Adrenal gland (tissue), 19 donors: ENCODE results near the gene PGM3. TPM values are rescaled to one million over a fixed set of nuclear protein-coding genes. Genes with fewer than 3 reads are reported as not detected.

Source experiments
- DNase-seq, 7 donors: peaks; one replicate each; pipeline ENCODE4 v3.0.0-alpha.2; 2019 to 2020
- H3K27ac ChIP-seq, 5 donors: fragments of 200-600 bp; sonication (generic) in 4 of 5; 1 replicate in 3 of 5; 2 replicates in 2 of 5; pipeline versions ENCODE4 v1.5.1 to v1.8.0; 2016 to 2020; ENCODE audit warnings: mild to moderate bottlenecking in 1 of 5
- H3K27me3 ChIP-seq: fragments of 200-600 bp; 2 replicates; pipeline ENCODE4 v1.8.0; 2021
- H3K36me3 ChIP-seq, 2 donors: fragments of 200-600 bp; replicated peaks in 1 of 2; 1 replicate in 1 of 2; 2 replicates in 1 of 2; pipeline versions ENCODE4 v1.5.1 to v1.8.0; 2018 to 2022
- H3K4me1 ChIP-seq, 2 donors: fragments of 200-600 bp; replicated peaks in 1 of 2; 1 replicate in 1 of 2; 2 replicates in 1 of 2; pipeline versions ENCODE4 v1.5.1 to v1.8.0; 2018 to 2021
- H3K4me3 ChIP-seq, 4 donors: fragments of 200-600 bp; sonication (generic) in 3 of 4; one replicate each; pipeline ENCODE4 v1.5.1; 2016 to 2018
- H3K9me3 ChIP-seq, 3 donors: fragments of 200-600 bp; sonication (generic) in 1 of 3; replicated peaks in 1 of 3; 1 replicate in 2 of 3; 2 replicates in 1 of 3; pipeline versions ENCODE4 v1.5.1 to v1.8.0; 2016 to 2021
- POLR2A ChIP-seq, 2 donors: fragments of 450-650 bp; IDR thresholded peaks; one replicate each; pipeline ENCODE4 v1.6.1; 2017; ENCODE audit warnings: antibody characterized with exemption in 2 of 2, mild to moderate bottlenecking in 2 of 2, moderate library complexity in 1 of 2
- WGBS, 4 donors: extraction: QIAGEN DNeasy Blood & Tissue Kit in 2 of 4; methylation state at CpG; one replicate each; pipeline versions ENCODE4 v1.1.5 to v1.1.7; 2013 to 2017; 5-methylcytosine and 5-hydroxymethylcytosine counted together
- intact Hi-C, 2 donors: fragments of 100-400 bp; cut with DNase I; formaldehyde crosslinking; loops; one replicate each; pipeline versions ENCODE4 v1.14.1 to v1.15.0; 2022 to 2023
- long read RNA-seq, 10 donors: library from polyadenylated mRNA in 3 of 10; unstranded in 2 of 10; stranded (forward) in 1 of 10; transcript quantifications; one replicate each; pipeline ENCODE4 v2.0.0 and lab custom pipeline, GENCODE V29; 2021 to 2026
- polyA plus RNA-seq, 3 donors: library from polyadenylated mRNA; stranded (reverse); fragments of 200-250 nt in 2 of 3; fragments of 350-450 nt in 1 of 3; fragmentation: Illumina TruSeq in 1 of 3; extraction: RNeasy Lipid Tissue Mini Kit (QIAGEN cat#74804) in 1 of 3; gene quantifications; one replicate each; pipeline ENCODE4 v1.2.3, GENCODE V29; 2013 to 2014
- total RNA-seq, 9 donors: library from RNA; depleted of rRNA in 4 of 9; stranded (reverse); fragments of >200 nt in 4 of 9; fragments of 120-200 nt in 1 of 9; fragmentation: NEBNext Ultra II Directional in 1 of 9; extraction: Animal tissue kit (Norgen Biotek cat#: 25700) in 1 of 9; gene quantifications; one replicate each; pipeline versions ENCODE4 v1.1.0 to v1.2.4, GENCODE V29; 2013 to 2023
- TF ChIP-seq, protein P1 (sequence below), 6 experiments: fragments of 450-650 bp in 4 of 6; fragments of 200-600 bp in 2 of 6; sonication (generic) in 1 of 6; IDR thresholded peaks; 1 replicate in 5 of 6; 2 replicates in 1 of 6; pipeline versions ENCODE4 v1.5.1 to v1.8.0; 2016 to 2021; ENCODE audit warnings: antibody characterized with exemption in 6 of 6, mild to moderate bottlenecking in 2 of 6, moderate library complexity in 1 of 6
- donor health status: healthy with polysubstance abuse.
- donor health status: Bipolar disorder and iron deficiency.
- donor health status: DM: yes; HTN: yes; CAD: no.
- donor health status: DM: no; HTN: no; CAD: no.
- donor health status: DM: no; HTN: no; CAD: no.
- donor health status: DM: yes; HTN: yes; CAD: no.

The PGM3 gene, protein sequence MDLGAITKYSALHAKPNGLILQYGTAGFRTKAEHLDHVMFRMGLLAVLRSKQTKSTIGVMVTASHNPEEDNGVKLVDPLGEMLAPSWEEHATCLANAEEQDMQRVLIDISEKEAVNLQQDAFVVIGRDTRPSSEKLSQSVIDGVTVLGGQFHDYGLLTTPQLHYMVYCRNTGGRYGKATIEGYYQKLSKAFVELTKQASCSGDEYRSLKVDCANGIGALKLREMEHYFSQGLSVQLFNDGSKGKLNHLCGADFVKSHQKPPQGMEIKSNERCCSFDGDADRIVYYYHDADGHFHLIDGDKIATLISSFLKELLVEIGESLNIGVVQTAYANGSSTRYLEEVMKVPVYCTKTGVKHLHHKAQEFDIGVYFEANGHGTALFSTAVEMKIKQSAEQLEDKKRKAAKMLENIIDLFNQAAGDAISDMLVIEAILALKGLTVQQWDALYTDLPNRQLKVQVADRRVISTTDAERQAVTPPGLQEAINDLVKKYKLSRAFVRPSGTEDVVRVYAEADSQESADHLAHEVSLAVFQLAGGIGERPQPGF
- total RNA-seq (100 to 1,000 TPM in 1 of 9 donors, 10 to 100 TPM in 8; 19.7 to 124 (median 43.0) TPM), polyA plus RNA-seq (10 to 100 TPM; 14.7 to 78.5 (median 15.3) TPM)
- long read RNA-seq, donor 1, full-length matches to known transcripts = 12 of 12 reads
- long read RNA-seq, donor 1, partial matches to known transcripts = 0 of 12 reads
- long read RNA-seq, donor 1, other reads (novel, unspliced or antisense) = 0 of 12 reads
- long read RNA-seq, donor 2, full-length matches to known transcripts = 5 of 11 reads
- long read RNA-seq, donor 2, partial matches to known transcripts = 0 of 11 reads
- long read RNA-seq, donor 2, other reads (novel, unspliced or antisense) = 6 of 11 reads
- long read RNA-seq, donor 3, full-length matches to known transcripts = 6 of 6 reads
- long read RNA-seq, donor 3, partial matches to known transcripts = 0 of 6 reads
- long read RNA-seq, donor 3, other reads (novel, unspliced or antisense) = 0 of 6 reads
- long read RNA-seq, donor 4, full-length matches to known transcripts = 22 of 29 reads
- long read RNA-seq, donor 4, partial matches to known transcripts = 5 of 29 reads
- long read RNA-seq, donor 4, other reads (novel, unspliced or antisense) = 2 of 29 reads
- long read RNA-seq, donor 5, full-length matches to known transcripts = 37 of 60 reads
- long read RNA-seq, donor 5, partial matches to known transcripts = 6 of 60 reads
- long read RNA-seq, donor 5, other reads (novel, unspliced or antisense) = 17 of 60 reads
- long read RNA-seq, donor 6, full-length matches to known transcripts = 6 of 9 reads
- long read RNA-seq, donor 6, partial matches to known transcripts = 1 of 9 reads
- long read RNA-seq, donor 6, other reads (novel, unspliced or antisense) = 2 of 9 reads
- long read RNA-seq, donor 7, full-length matches to known transcripts = 2 of 11 reads
- long read RNA-seq, donor 7, partial matches to known transcripts = 9 of 11 reads
- long read RNA-seq, donor 7, other reads (novel, unspliced or antisense) = 0 of 11 reads
- long read RNA-seq, donor 8, full-length matches to known transcripts = 15 of 15 reads
- long read RNA-seq, donor 8, partial matches to known transcripts = 0 of 15 reads
- long read RNA-seq, donor 8, other reads (novel, unspliced or antisense) = 0 of 15 reads
- long read RNA-seq, donor 9, full-length matches to known transcripts = 6 of 6 reads
- long read RNA-seq, donor 9, partial matches to known transcripts = 0 of 6 reads
- long read RNA-seq, donor 9, other reads (novel, unspliced or antisense) = 0 of 6 reads
- long read RNA-seq, donor 10, full-length matches to known transcripts = 9 of 15 reads
- long read RNA-seq, donor 10, partial matches to known transcripts = 6 of 15 reads
- long read RNA-seq, donor 10, other reads (novel, unspliced or antisense) = 0 of 15 reads

DNA sequence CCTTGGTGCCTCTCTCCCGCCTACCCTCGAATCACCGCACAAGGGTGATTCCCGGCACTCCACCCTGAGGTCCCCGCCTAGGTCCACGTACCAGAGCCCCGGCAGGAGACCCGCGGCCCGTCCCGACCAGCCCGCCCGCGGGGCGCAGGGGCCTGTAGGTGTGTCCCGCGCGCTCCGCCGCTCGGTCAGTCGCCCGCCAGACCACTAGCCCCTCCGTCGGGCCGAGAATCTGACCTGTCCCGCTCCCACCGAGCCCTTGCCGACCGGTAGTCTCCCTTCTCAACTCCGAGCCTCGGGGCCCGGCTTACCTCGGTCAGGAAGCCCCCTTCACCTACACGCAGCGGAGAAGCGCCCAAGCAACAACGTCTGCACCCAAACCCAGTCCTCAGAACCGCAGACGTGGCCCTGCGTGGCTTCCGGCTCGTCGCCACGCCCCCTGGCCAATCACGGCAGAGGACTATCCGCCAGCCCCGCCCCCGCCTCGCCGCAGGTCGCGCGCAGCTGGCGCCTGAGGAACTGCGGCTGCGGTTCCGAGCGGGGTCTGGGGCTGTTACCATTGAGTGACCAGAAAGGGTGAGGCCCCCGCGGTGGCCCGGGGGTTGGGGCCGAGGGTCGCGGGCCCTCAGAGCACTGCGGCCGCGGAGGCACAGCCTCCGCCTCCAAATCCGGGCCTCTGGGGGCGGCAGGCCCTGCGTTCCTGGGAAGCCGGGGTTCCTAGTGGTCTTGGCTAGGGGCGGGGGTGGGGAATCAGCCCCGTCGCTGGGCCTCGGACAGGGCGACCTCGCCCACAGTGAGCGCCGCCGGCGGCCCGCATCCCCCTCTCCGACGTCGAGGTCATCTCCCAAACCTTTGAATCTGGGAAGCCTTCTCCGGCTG is at the start of gene PGM3, which contains the start of gene RWDD2A:
Gene PGM3 (minus strand): TSS at position 395 of the 876 bp plus-strand sequence. CDS start 2,253 bp downstream, outside the sequence.
Gene RWDD2A (plus strand): TSS at position 487 of the 876 bp plus-strand sequence. CDS start 1,095 bp downstream, outside the sequence.
- TF ChIP-seq POLR2A (IDR thresholded peaks at IDR 0.05) = peak; percentile 89 to 95
- TF ChIP-seq, protein P1, sequence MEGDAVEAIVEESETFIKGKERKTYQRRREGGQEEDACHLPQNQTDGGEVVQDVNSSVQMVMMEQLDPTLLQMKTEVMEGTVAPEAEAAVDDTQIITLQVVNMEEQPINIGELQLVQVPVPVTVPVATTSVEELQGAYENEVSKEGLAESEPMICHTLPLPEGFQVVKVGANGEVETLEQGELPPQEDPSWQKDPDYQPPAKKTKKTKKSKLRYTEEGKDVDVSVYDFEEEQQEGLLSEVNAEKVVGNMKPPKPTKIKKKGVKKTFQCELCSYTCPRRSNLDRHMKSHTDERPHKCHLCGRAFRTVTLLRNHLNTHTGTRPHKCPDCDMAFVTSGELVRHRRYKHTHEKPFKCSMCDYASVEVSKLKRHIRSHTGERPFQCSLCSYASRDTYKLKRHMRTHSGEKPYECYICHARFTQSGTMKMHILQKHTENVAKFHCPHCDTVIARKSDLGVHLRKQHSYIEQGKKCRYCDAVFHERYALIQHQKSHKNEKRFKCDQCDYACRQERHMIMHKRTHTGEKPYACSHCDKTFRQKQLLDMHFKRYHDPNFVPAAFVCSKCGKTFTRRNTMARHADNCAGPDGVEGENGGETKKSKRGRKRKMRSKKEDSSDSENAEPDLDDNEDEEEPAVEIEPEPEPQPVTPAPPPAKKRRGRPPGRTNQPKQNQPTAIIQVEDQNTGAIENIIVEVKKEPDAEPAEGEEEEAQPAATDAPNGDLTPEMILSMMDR (IDR thresholded peaks at IDR 0.05) = no peak
- 0% methylated on average over 13 to 88 of the region's 88 CpGs for WGBS, 4 donors
- peak; percentile 89 to 95 (median 92) for DNase-seq
- Histone ChIP-seq H3K27me3 (no peaks in the 10 kb centered on the region), H3K9me3 (no peaks in the 10 kb centered on the region), H3K36me3 (peaks cover 0 to 5% of the 10 kb centered on the region in 2 donors), H3K27ac (peak within 1 kb of the TSS; percentile 82 to 92 (median 89)), H3K4me3 (peak within 1 kb of the TSS; percentile 70 to 93 (median 82)), H3K4me1 (peaks cover 0 to 44% of the 10 kb centered on the region in 2 donors)
- intact Hi-C loops = no loop called here

DNA sequence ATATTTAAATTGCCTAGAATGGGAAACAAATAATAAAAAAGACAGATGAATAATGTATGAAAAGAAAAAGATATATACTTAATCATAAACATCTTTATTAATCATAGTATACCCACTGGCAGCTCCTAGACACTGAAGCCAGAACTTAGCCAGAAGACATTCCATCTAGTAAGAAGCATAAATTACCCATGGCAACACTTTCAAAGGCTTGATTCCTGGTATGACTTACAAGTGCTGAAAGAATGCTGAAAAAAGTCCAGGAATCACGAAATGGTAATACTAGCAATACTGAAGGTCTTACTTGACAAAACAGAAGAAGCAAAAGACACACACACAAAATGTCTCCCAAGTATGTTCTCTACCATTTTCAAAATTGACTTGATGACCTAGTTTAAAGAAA is 38.1 kb upstream of the PGM3 start:
- Histone ChIP-seq H3K4me1 (peaks cover 0 to 5% of the 10 kb centered on the region in 2 donors), H3K4me3 (no peak overlapping the region), H3K9me3 (no peaks in the 10 kb centered on the region), H3K27ac (no peak overlapping the region), H3K27me3 (no peaks in the 10 kb centered on the region), H3K36me3 (peaks cover 0 to 7% of the 10 kb centered on the region in 2 donors)
- no peak for DNase-seq
- intact Hi-C loops = no loop called here
- no peak for TF ChIP-seq POLR2A (IDR thresholded peaks at IDR 0.05)
- TF ChIP-seq, protein P1 (IDR thresholded peaks at IDR 0.05) = no peak
- 52 to 84% (median 64%) methylated on average over 1 of the region's 1 CpG for WGBS, 4 donors

DNA sequence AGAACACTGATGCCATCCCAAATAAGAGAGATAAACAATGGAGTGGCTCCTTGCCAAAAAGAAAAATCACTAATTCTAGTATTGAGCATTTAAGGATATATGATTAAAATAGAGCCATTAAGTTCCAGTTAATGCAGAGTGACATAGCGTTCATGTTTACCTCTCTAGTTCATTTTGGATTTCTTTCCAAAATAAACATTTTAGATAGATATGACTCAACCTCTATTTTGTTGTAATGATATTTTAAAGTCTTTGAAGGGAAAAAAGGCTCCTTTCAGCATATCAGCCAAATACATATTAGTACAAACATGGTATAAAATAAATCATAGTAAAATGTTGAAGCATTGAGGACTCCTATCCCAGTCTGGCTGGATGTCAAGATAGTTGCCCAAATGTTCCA is 33.5 kb upstream of the PGM3 start:
- 45 to 57% (median 53%) methylated on average over 1 of the region's 1 CpG for WGBS, 4 donors
- intact Hi-C loops = loop anchor here in 1 of 2 donors (5.0 kb wide), 1 partner anchor 191 kb away; no protein-coding TSS in a partner anchor

More for the DNA sequence above, 33.5 kb upstream of the PGM3 start:
- H3K9me3 ChIP-seq = no peaks in the 10 kb centered on the region
- no peak for TF ChIP-seq POLR2A (IDR thresholded peaks at IDR 0.05)
- TF ChIP-seq, protein P1 (IDR thresholded peaks at IDR 0.05) = no peak
- DNase-seq = no peak
- H3K36me3 ChIP-seq = peaks cover 0 to 18% of the 10 kb centered on the region in 2 donors
- H3K27me3 ChIP-seq = no peaks in the 10 kb centered on the region
- H3K4me1 ChIP-seq = peaks cover 0 to 7% of the 10 kb centered on the region in 2 donors
- no peak overlapping the region for H3K27ac ChIP-seq
- no peak overlapping the region for H3K4me3 ChIP-seq
